HG03439 (cell line): ENCODE data around the gene GJB3.

Source experiments
- ATAC-seq: cut with Tn5 transposase; IDR thresholded peaks from one replicate; pipeline ENCODE4 v1.9.1; 2021; ENCODE audit warnings: mild to moderate bottlenecking, moderate library complexity; ENCODE audit not compliant: unreplicated experiment

GJB3 gene

GRCh38 chr1:34822202-34822601 lies 41.2 kb downstream of the GJB3 start:
- ATAC-seq = no peak

DNA sequence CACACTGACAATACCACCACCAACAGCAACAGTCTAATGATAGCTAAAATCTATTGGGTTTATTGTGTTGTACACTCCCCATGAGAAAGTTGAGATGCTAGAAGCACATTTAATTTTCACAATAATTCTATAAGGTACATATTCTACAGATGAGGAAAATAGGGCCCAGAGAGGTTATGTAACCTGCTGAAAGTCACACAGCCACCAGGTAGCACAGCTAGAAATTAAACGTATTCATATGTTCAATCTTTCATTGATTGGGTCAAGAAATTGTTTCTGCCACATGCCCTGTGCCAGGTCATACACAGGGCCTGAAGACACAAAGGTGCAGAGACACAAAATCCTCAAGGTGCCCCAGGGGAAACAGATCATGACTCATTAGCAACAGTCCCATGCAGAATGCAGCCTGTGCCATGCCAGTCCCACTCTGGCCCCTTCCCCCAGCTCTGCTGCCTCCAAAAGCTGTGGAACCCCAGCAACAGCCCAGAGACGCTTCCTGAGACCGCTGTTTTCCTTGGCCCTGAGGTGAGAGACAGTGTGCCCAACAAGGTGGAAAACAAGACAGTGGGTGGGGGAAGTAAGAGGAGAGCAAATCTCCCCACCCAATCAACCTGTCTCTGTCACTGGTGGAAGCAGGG lies 43.9 kb downstream of the GJB3 start:
- ATAC-seq = no peak

DNA sequence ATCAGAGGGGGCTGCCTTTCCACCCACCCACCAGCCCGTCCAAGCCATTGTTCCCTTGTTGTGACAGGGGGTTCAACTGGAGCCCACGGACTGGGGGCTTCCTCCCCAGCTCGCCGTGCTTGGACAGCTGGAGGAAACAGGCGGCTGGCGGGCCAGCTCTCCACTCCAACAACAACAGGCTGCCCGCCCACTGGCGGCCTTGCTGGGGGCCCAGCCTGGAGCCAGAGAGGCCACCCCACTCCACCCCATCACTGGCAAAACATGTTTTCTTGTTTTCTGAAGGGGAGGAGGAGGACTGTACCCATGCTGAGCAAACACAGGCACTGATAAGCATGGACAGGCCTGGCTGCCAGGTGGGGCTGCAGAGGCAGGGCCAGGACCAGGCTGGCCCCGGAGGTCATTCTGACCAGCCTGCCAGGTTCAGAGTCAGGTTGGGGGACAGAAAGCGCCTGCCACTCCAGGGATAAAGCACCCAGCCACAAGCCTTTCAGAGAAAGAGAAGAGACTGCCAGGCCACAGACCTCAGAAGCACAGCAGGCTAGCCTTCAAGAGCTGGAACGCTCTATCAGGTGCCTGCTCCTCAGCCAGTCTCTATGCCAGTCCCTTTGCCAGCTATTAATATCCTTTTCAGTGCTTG lies 44.6 kb downstream of the GJB3 start:
- no peak for ATAC-seq

DNA sequence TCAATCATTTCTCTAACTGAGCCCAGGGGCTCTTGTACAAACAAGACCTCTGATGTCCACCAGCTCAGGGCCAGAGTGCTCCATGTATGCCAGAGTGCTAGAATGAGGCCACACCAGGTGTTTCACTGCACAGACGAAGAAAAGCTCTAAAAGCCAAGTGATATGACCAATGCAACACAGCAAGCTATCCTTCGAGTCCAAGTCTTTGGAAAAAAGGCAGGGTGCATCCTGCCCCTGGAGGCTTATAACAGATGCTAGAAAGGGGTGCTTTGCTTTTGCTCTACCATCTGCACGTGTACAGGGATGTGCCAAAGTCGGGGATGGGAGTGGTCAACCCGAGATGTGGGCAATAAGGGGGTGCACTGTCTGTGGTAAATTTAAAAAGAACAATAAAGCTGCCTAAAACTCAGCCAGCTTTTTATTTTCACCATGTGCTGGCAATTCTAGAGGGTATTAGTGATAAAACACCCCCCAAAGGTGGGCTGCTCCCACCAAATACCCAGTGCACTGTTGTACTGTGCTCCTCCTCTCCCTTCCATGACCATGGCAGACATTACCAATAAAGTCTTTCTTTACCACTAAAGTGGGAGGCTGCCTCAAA lies 46.4 kb downstream of the GJB3 start:
- no peak for ATAC-seq

DNA sequence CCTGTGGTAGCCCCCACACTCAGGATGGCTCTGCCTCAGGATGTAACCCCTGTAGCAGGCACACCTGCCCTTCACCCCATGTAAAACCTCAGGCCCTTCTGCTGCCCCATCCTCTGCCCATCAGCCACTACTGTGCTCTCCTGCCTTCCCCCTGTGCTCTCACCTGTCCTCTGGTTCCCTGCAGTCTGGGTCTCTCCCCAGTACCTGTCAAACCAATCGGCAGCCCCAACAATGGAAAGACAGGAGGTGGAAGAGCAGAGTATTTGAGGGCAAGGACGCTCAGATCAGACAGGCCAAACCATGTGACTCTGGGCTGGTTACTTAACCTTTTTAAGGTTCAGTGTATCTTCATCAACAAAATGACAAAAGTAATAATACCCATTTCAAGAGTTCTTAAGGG lies 47.6 kb downstream of the GJB3 start:
- ATAC-seq = no peak

DNA sequence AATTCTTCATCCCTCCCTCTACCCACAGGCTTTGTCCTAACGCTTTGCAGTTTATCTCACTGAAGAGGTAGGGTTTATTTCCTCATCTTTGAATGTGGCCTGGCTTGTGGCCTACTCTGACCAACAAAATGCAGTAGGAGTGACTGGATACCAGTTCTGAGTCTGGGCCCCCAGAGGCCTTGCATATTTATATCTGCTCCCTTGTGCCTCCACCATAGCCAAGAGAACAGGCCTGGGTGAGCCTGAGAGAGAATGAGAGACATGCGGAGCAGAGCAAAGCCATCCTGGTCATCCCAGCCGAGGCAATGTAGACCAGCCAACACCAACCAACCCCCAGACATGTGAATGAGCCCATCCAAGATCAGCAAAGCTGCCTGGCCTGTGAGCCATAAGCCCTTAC lies 48.2 kb downstream of the GJB3 start:
- no peak for ATAC-seq

DNA sequence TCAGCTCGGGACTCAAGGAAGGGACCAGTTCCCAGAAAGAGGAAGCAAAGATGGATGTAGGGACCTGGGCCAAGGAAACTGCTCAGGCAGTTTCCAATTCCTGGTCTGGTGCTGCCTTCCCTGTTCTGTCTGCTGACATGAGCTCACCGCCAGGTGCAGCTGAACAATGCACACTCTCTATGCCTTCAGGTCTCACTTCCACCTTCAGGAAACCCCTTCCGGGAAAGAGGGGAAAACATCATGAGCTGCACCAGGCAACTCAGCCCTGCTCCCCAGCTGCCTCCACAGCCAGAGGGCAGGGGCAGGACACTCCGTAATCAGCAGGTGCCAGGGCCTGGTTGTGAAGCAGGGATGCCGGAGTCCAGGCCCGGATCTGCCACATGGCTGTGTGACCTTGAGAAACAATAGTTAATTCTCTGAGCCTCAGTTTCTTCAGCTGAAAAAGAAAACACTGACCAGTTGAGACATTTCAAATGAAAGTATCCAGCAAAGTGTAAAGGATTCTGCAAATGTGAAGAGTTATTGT lies 50.8 kb downstream of the GJB3 start:
- no peak for ATAC-seq

DNA sequence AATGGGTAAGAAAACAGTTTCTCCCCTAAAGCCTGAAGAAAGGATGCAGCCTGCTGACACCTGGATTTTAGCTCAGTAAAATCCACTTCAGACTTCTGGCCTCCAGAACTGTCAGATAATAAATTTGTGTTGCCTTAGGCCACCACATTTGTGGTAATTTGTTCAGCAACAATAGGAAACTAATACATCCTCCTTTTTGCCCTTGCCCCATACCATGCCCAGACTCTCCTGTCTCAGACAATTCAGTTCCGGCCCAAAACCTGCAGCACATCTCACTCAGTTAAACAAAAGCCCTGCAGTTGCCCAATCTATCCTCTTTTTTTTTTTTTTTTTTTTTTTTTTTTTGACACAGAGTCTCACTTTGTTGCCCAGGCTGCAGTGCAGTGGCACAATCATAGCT lies 52.7 kb downstream of the GJB3 start:
- no peak for ATAC-seq
